Smooth muscle cell (in vitro differentiated cells): Measurements from ENCODE around the gene PEX14. TPM values are rescaled to one million over a fixed set of nuclear protein-coding genes. Genes with fewer than 3 reads are reported as not detected.

ENCODE experiments used
- DNase-seq: peaks from one replicate; lab custom pipeline; 2025; ENCODE audit not compliant: unreplicated experiment; lab: John Stamatoyannopoulos, UW
- H2AFZ ChIP-seq: fragments of 200-600 bp; sonication (generic); 2 replicates; pipeline ENCODE4 v1.6.0; 2016; ENCODE audit warnings: antibody characterized with exemption, low read depth, mild to moderate bottlenecking
- H3F3A ChIP-seq: fragments of 200-600 bp; sonication (generic); 2 replicates; pipeline ENCODE4 v1.6.0; 2017; ENCODE audit warnings: antibody characterized with exemption, low read depth
- H3K27ac ChIP-seq: fragments of 200-600 bp; sonication (generic); 2 replicates; pipeline ENCODE4 v1.5.1; 2016; ENCODE audit warnings: low read depth, mild to moderate bottlenecking
- H3K27me3 ChIP-seq: fragments of 200-600 bp; sonication (generic); 2 replicates; pipeline ENCODE4 v1.6.1; 2016; ENCODE audit warnings: low read depth, mild to moderate bottlenecking
- H3K36me3 ChIP-seq: fragments of 200-600 bp; sonication (generic); 2 replicates; pipeline ENCODE4 v1.5.1; 2016; ENCODE audit warnings: low read depth
- H3K4me1 ChIP-seq: fragments of 200-600 bp; sonication (generic); 2 replicates; pipeline ENCODE4 v1.5.1; 2016; ENCODE audit warnings: low read depth
- H3K4me2 ChIP-seq: fragments of 200-600 bp; sonication (generic); 2 replicates; pipeline ENCODE4 v1.6.0; 2016; ENCODE audit warnings: mild to moderate bottlenecking
- H3K4me3 ChIP-seq: fragments of 200-600 bp; sonication (generic); 2 replicates; pipeline ENCODE4 v1.5.1; 2016; ENCODE audit warnings: mild to moderate bottlenecking
- H3K79me2 ChIP-seq: fragments of 200-600 bp; sonication (generic); 2 replicates; pipeline ENCODE4 v1.6.0; 2016; ENCODE audit warnings: low read depth, mild to moderate bottlenecking
- H3K9ac ChIP-seq: fragments of 200-600 bp; sonication (generic); 2 replicates; pipeline ENCODE4 v1.6.0; 2016; ENCODE audit warnings: low read depth
- H3K9me3 ChIP-seq: fragments of 200-600 bp; sonication (generic); replicated peaks from 2 replicates; pipeline ENCODE4 v1.5.1; 2016; ENCODE audit warnings: low read depth
- H4K20me1 ChIP-seq: fragments of 200-600 bp; sonication (generic); 2 replicates; pipeline ENCODE4 v1.6.0; 2016; ENCODE audit warnings: low read depth
- CTCF ChIP-seq: fragments of 200-600 bp; sonication (generic); IDR thresholded peaks from 2 replicates; pipeline ENCODE4 v1.5.1; 2017; ENCODE audit warnings: borderline replicate concordance, mild to moderate bottlenecking, antibody characterized with exemption; ENCODE audit not compliant: insufficient read depth, poor library complexity, severe bottlenecking
- WGBS: methylation state at CpG from one replicate; pipeline ENCODE4 v1.1.7; 2016; ENCODE audit warnings: low lambda C conversion rate; 5-methylcytosine and 5-hydroxymethylcytosine counted together
- polyA plus RNA-seq: library from polyadenylated mRNA; unstranded; fragments of >200 nt; fragmentation: Nextera tagmentation; extraction: Ambion mirVana; gene quantifications from 2 replicates; pipeline ENCODE4 v1.2.1, GENCODE V29; 2016
- total RNA-seq: library from RNA; depleted of rRNA; stranded (reverse); fragments of >200 nt; gene quantifications from 2 replicates; pipeline ENCODE4 v1.2.3, GENCODE V29; 2014

Gene PEX14
- total and polyA plus RNA-seq, 2 experiments from 2014 or later, result 14.2 to 15.2 TPM

- Histone ChIP-seq H3K4me1 (peaks cover 16% of the 10 kb centered on the region), H3K27me3 (no peaks in the 10 kb centered on the region), H3K4me3 (no peak overlapping the region), H3F3A (no peaks in the 10 kb centered on the region), H3K9ac (no peak overlapping the region), H3K4me2 (no peak overlapping the region), H3K27ac (no peak overlapping the region), H4K20me1 (peaks cover 76% of the 10 kb centered on the region), H3K9me3 (no peaks in the 10 kb centered on the region), H3K79me2 (peaks cover 15% of the 10 kb centered on the region), H3K36me3 (peaks cover 4% of the 10 kb centered on the region), H2AFZ (no peak overlapping the region)
- TF ChIP-seq CTCF, result no peak
- DNase-seq, result no peak
- 95% methylated on average over 3 of the region's 3 CpGs for WGBS
Observed at GRCh38 chr1:10557714-10558113, 83.0 kb downstream of the PEX14 start.

DNA sequence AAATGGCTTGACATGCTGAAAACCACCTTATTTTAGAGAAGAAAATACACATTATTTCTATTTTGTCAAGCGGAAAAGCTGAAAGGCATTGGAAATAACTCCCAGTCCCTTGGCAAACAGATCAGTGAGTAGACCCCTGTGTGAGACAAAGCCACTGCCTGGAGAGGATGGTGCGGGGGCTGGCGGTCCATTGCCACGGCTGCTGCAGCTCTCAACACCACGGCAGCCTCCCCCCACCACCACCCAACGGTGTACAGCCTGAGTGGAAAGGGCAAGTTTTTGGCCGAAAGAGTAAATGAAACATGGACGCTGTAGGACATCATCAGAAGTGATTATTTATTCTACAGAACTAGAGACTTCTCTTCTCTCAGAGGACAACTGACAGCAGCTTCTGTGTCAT, 84.6 kb downstream of the PEX14 start:
- Histone ChIP-seq H4K20me1 (peaks cover 59% of the 10 kb centered on the region), H3K4me3 (no peak overlapping the region), H3K9ac (no peak overlapping the region), H3K27ac (no peak overlapping the region), H3K9me3 (no peaks in the 10 kb centered on the region), H3K79me2 (peaks cover 15% of the 10 kb centered on the region), H2AFZ (no peak overlapping the region), H3K4me2 (no peak overlapping the region), H3K4me1 (peaks cover 16% of the 10 kb centered on the region), H3F3A (no peaks in the 10 kb centered on the region), H3K36me3 (peaks cover 4% of the 10 kb centered on the region), H3K27me3 (no peaks in the 10 kb centered on the region)
- no peak for DNase-seq
- TF ChIP-seq CTCF, result no peak
- 96% methylated on average over 8 of the region's 8 CpGs for WGBS

DNA sequence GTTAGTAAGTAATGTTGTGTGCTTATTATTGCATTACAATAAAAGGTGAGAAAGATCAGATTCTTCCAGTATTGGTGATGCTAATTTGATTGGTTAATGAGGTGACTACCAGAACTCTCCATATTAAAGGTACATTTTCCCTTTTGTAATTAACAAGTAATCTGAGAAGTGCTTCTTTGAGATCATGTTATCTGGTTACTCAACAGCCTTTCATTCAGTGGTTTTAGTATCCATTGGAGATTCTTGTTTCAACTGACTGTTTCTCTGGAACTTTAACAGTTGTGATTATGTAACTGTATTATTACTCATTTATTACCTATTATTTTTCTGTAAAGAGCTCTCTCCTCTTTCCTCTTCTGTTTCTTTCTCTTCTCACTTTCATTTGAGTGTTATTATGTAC, 86.7 kb downstream of the PEX14 start:
- TF ChIP-seq CTCF, result no peak
- no peaks in the 10 kb centered on the region for H3K9me3 ChIP-seq

DNA sequence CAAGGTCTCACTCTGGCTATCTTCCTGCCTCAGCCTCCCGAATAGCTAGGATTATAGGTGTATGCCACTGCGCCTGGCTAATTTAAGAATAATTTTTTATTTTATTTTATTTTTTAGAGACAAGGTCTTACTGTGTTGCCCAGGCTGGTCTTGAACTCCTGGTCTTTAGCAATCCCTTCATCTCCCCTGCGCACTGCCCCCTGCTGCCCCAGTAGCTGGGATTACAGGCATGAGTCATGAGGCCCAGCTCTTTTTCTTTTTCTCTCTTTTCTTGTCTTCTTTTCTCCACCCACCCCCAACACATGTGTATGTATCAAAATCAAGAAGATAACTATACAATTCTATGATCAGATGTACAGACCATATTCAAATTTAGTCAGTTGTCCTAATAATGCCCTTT, 87.2 kb downstream of the PEX14 start:
- Histone ChIP-seq H3K4me1 (no peaks in the 10 kb centered on the region), H3K9me3 (no peaks in the 10 kb centered on the region), H4K20me1 (peaks cover 40% of the 10 kb centered on the region), H3K79me2 (peaks cover 14% of the 10 kb centered on the region), H2AFZ (no peak overlapping the region), H3K36me3 (peaks cover 4% of the 10 kb centered on the region), H3K27me3 (no peaks in the 10 kb centered on the region), H3K9ac (no peak overlapping the region), H3F3A (no peaks in the 10 kb centered on the region), H3K27ac (no peak overlapping the region), H3K4me3 (no peak overlapping the region), H3K4me2 (no peak overlapping the region)
- TF ChIP-seq CTCF, result peak; percentile 14
- DNase-seq, result no peak
- WGBS, result 93% methylated on average over 3 of the region's 3 CpGs

More for the DNA sequence above, 86.7 kb downstream of the PEX14 start:
- peaks cover under 1% of the 10 kb centered on the region for H3K4me1 ChIP-seq
- no peak for DNase-seq
- H3K4me3 ChIP-seq, result no peak overlapping the region
- peaks cover 4% of the 10 kb centered on the region for H3K36me3 ChIP-seq
- no peaks in the 10 kb centered on the region for H3K27me3 ChIP-seq
- H3K79me2 ChIP-seq, result peaks cover 19% of the 10 kb centered on the region
- no peak overlapping the region for H3K4me2 ChIP-seq
- H3K27ac ChIP-seq, result no peak overlapping the region
- no peaks in the 10 kb centered on the region for H3F3A ChIP-seq
- H2AFZ ChIP-seq, result no peak overlapping the region
- no peak overlapping the region for H3K9ac ChIP-seq
- peaks cover 43% of the 10 kb centered on the region for H4K20me1 ChIP-seq
